ENCODE measurements around the gene TRABD2B.

The TRABD2B gene

DNA sequence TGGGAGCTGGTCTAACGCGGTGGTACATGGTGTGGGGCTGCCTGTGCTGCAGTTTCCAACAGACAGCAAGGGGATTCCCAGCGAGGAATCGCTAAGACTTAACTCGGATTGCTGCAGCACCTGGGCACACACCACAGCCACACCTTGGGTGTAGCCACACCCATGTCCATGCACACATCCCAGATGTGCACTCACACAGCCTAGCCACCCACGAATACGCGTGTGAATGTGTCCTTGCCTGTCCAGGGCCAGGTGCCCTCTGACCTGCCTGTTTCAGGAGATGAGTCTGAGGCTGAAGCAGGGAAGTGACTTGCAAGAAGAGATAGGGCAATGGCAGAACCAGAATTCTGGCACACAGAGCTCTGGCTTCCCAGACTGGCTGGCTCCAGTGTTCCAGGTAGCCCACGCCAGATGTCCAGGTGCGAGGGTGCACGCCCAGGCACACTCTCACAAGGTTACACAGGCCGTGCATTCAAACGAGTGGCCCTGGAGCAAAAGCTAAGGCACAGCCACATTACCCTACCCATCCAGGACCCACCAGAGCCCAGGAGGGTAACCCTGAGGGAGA lies 272.7 kb downstream of the TRABD2B start:
- H3K4me3 ChIP-seq (ENCODE audit: low read length): no peak overlapping the region
- TF ChIP-seq ZNF274 (IDR thresholded peaks at IDR 0.05; ENCODE audit: low read depth, low read length): no peak

DNA sequence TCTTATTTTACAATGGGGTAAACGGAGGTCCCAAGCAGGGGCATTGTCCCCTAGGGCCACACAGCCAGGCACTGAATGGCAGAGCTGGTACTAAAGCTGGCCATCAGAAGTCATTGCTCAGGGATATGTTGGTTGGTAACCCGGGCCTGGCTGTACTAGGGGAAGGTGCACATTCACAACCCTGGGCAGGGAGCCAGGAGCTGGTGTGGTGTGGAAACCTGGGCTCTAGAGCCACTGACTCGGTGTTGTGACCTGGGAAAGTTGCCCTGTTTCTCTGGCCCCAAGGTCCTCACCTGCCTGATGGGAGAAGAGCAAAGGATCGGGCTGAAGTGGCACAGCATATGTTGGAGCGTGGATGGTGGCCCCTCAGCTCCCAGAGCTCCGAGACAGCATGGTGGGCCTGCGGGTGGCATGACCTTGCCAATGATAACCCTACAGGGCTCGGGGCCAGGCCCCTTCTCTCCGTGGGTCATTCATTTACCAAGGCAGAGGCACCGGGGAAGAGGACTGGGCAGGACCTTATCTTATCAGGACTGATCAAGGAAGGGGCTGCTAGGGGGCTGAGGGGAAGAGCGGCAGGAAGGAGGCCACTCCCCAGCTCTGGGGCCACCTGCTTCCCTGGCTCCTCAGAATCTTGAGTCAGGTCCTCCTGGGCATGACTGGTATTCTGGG lies 274.1 kb downstream of the TRABD2B start:
- H3K4me3 ChIP-seq (ENCODE audit: low read length): no peak overlapping the region
- no peak for TF ChIP-seq ZNF274 (IDR thresholded peaks at IDR 0.05; ENCODE audit: low read depth, low read length)

DNA sequence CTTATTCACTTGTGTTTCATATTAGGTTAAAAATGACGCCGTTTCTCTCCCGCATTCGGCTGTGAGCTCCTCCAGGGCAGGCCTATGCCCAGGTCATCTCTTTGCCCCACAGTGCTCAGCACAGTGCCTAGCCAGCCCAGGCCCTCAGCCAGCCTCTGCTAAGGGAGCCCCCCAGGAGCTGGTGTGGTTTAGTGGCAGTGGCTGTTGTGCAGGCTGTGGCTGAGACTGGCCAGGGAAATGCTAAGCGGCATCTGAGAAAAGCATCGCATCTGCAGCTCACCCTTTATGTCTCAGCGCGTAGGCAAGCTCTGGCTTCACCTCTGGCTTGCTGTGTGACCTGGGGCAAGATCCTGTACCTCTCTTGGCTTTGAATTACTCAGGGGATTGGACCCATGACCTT lies 275.1 kb downstream of the TRABD2B start:
- H3K4me3 ChIP-seq (ENCODE audit: low read length): no peak overlapping the region
- TF ChIP-seq ZNF274 (IDR thresholded peaks at IDR 0.05; ENCODE audit: low read depth, low read length): no peak

DNA sequence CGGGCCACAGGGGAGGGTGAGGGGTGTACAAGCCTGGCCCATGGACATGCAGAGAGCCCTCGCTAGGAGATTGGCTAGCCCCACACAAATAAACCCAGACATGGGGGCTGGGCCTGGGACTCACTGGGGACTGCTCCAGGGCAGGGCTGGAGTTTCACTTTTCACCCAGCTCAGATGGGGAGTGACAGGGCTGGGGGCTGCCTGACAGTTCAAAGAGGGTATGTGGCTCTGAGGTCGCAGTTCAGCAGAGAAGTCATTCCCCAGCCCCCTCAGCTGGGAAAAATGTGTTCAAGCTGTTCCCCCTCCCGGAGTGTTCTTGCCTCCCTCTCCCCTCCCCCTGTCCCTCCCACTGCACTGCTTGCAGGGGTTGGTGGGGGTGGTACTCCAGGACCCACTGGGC lies 277.1 kb downstream of the TRABD2B start:
- no peak for TF ChIP-seq ZNF274 (IDR thresholded peaks at IDR 0.05; ENCODE audit: low read depth, low read length)
- H3K4me3 ChIP-seq (ENCODE audit: low read length): no peak overlapping the region

DNA sequence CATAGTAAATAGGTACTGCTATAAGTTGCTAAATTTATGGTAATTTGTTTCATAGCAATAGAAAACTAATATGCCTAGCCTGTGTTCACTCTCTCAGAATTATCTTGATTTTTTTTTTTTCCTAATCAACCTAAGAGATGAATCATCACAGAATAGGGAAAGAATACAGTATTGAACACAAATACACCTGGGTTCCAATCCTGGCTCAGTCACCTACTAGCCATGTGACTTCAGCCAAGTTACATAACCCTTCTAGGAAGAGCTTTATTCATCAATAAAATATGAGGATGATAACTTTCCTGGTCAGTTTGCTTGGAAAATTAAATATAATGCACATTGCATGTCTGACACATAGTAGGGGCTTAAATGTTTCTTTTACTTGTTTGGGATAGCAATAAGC lies 279.8 kb downstream of the TRABD2B start:
- TF ChIP-seq ZNF274 (IDR thresholded peaks at IDR 0.05; ENCODE audit: low read depth, low read length): no peak
- H3K4me3 ChIP-seq (ENCODE audit: low read length): no peak overlapping the region

DNA sequence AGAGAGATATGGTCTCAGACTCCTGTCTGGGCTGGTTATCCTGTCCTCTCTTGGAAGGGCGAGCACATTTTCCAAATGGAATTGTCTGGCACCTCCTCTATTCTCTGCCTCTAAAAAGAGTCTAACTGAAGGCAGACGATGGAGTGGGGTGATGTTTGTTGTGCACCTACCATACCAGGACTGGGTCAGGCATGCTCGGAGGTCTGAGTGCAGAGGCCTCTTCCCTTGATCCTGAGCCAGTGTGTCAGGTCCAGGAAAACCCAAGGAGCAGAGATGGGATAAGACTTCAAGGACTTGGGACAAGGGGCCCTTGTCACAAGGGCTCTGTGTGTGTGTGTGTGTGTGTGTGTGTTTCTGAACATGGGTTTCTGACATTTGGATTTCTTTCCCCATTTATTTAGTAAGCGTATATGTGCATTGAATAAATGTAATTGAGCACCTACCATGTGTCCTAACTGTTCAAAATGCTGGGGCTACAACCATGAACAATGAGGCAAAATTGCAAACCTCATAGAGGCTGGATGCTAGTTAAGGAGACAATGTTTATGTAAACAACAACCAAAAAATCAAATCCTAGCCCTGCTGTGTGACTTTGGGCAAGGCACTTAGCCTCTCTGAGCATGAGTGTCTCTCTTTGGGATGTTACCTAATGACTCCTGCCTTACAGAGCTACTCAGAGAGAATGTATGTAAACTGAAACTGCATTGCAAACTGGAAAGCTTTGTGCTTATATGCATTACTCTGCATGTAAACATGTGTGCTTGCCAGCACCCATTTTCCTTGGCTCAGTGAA lies 283.0 kb downstream of the TRABD2B start:
- H3K4me3 ChIP-seq (ENCODE audit: low read length): no peak overlapping the region
- TF ChIP-seq ZNF274 (IDR thresholded peaks at IDR 0.05; ENCODE audit: low read depth, low read length): no peak

- no peak for TF ChIP-seq ZNF274 (IDR thresholded peaks at IDR 0.05; ENCODE audit: low read depth, low read length)
- no peak overlapping the region for H3K4me3 ChIP-seq (ENCODE audit: low read length)
Observed at GRCh38 chr1:47713333-47713953, 283.7 kb downstream of the TRABD2B start.

- no peak for TF ChIP-seq ZNF274 (IDR thresholded peaks at IDR 0.05; ENCODE audit: low read depth, low read length)
- no peak overlapping the region for H3K4me3 ChIP-seq (ENCODE audit: low read length)
Observed at GRCh38 chr1:47712596-47713299, 284.4 kb downstream of the TRABD2B start.

- no peak for TF ChIP-seq ZNF274 (IDR thresholded peaks at IDR 0.05; ENCODE audit: low read depth, low read length)
- H3K4me3 ChIP-seq (ENCODE audit: low read length): no peak overlapping the region
Observed at GRCh38 chr1:47711848-47712492, 285.2 kb downstream of the TRABD2B start.

DNA sequence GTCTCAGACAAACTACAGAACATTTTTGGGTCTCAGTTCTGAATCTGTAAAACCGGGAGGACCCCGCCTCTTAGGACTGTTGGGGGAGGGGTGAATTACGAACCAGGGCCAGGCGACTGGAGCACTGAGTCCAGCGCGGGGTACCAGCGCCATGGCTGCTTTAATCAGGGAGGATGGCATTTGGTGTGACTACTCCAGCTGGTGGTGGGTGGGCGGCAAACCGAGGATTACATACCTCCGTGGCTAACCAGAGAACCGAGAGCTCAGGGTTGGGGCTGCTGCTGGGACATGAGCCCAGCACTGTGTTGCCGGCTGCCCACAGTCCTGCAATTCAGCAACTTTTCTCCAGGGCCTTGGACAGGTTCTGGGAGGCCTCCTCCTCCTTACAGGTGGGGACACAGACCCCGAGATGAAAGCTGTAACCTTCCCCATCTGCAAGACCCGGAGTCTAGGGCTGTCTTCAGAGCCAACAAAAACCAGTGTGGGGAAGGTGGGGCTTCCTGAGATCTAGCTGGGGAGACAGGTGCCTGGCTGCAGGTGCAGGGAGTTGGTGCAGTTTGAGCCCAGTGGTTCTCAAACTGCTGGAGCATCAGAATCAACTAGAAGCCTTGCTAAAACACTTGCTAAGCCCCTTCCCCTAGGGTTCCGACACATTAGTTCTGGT lies 285.9 kb downstream of the TRABD2B start:
- TF ChIP-seq ZNF274 (IDR thresholded peaks at IDR 0.05; ENCODE audit: low read depth, low read length): no peak
- H3K4me3 ChIP-seq (ENCODE audit: low read length): no peak overlapping the region
